Glutamatergic neuron (in vitro differentiated cells): Measurements from ENCODE around the gene TMEM184C. TPM values are rescaled to one million over a fixed set of nuclear protein-coding genes. Genes with fewer than 3 reads are reported as not detected.
A peak's percentile ranks its signal among the peaks of the same experiment; 100 is the strongest.

Experiments
- DNase-seq: peaks from one replicate; pipeline ENCODE4 v3.0.0; 2022
- H3K27ac Mint-ChIP-seq: one replicate; pipeline ENCODE4 v1.8.0; 2020; ENCODE audit warnings: mild to moderate bottlenecking, mixed read lengths, inconsistent platforms; ENCODE audit not compliant: unreplicated experiment
- H3K27me3 Mint-ChIP-seq: one replicate; pipeline ENCODE4 v1.8.0; 2020; ENCODE audit warnings: mild to moderate bottlenecking, moderate library complexity, mixed read lengths, inconsistent platforms; ENCODE audit not compliant: unreplicated experiment
- H3K36me3 Mint-ChIP-seq: one replicate; pipeline ENCODE4 v1.8.0; 2020; ENCODE audit warnings: mild to moderate bottlenecking, mixed read lengths, inconsistent platforms; ENCODE audit not compliant: unreplicated experiment
- H3K4me1 Mint-ChIP-seq: one replicate; pipeline ENCODE4 v1.8.0; 2020; ENCODE audit warnings: mild to moderate bottlenecking, low read depth, mixed read lengths, inconsistent platforms; ENCODE audit not compliant: unreplicated experiment
- H3K4me3 Mint-ChIP-seq: one replicate; pipeline ENCODE4 v1.8.0; 2020; ENCODE audit warnings: mild to moderate bottlenecking, mixed read lengths, inconsistent platforms; ENCODE audit not compliant: unreplicated experiment
- H3K9me3 Mint-ChIP-seq: one replicate; pipeline ENCODE4 v1.8.0; 2020; ENCODE audit warnings: mild to moderate bottlenecking, moderate library complexity, mixed read lengths, inconsistent platforms; ENCODE audit not compliant: unreplicated experiment
- CTCF ChIP-seq: fragments of 200-600 bp; sonication (generic); IDR thresholded peaks from one replicate; pipeline ENCODE4 v1.5.0; 2021; ENCODE audit not compliant: partially characterized antibody, unreplicated experiment
- long read RNA-seq: library from polyadenylated mRNA; unstranded; transcript quantifications from one replicate; pipeline ENCODE4 v2.0.0, GENCODE V29; 2020; ENCODE audit not compliant: unreplicated experiment
- total RNA-seq: library from RNA; stranded (reverse); fragmentation: NEBNext Ultra II Directional; extraction: Animal tissue kit (Norgen Biotek cat#: 25700); gene quantifications from one replicate; pipeline ENCODE4 v1.2.1, GENCODE V29; 2021; ENCODE audit not compliant: unreplicated experiment

TMEM184C gene
- total RNA-seq = 31.6 TPM
- long read RNA-seq, full-length matches to known transcripts = 2 of 3 reads
- long read RNA-seq, partial matches to known transcripts = 1 of 3 reads
- long read RNA-seq, other reads (novel, unspliced or antisense) = 0 of 3 reads

GRCh38 chr4:147617173-147617840 is at the start of gene TMEM184C:
TMEM184C (plus strand) TSS chr4:147617397; CDS start chr4:147617957, 560 bp downstream.
- Mint-ChIP-seq H3K27ac (peak within 1 kb of the TSS; percentile 88), H3K9me3 (peaks cover 2% of the 10 kb centered on the region), H3K27me3 (peaks cover 4% of the 10 kb centered on the region), H3K4me3 (peak within 1 kb of the TSS; percentile 95), H3K36me3 (no peaks in the 10 kb centered on the region), H3K4me1 (peaks cover 11% of the 10 kb centered on the region)
- DNase-seq = peak; percentile 99
- TF ChIP-seq CTCF = no peak

- Mint-ChIP-seq H3K27me3 (no peaks in the 10 kb centered on the region), H3K9me3 (no peaks in the 10 kb centered on the region), H3K36me3 (no peaks in the 10 kb centered on the region), H3K4me3 (no peak overlapping the region), H3K4me1 (no peaks in the 10 kb centered on the region), H3K27ac (no peak overlapping the region)
- TF ChIP-seq CTCF = no peak
- no peak for DNase-seq
Measured at GRCh38 chr4:147570616-147571015, 46.6 kb upstream of the TMEM184C start.

GRCh38 chr4:147571036-147571770 is 46.0 kb upstream of the TMEM184C start:
- Mint-ChIP-seq H3K4me1 (no peaks in the 10 kb centered on the region), H3K27me3 (no peaks in the 10 kb centered on the region), H3K4me3 (no peak overlapping the region), H3K36me3 (no peaks in the 10 kb centered on the region), H3K9me3 (no peaks in the 10 kb centered on the region), H3K27ac (no peak overlapping the region)
- no peak for DNase-seq
- TF ChIP-seq CTCF = no peak

GRCh38 chr4:147576084-147576483 is 41.1 kb upstream of the TMEM184C start:
- H3K4me1 Mint-ChIP-seq = no peaks in the 10 kb centered on the region
- no peak for TF ChIP-seq CTCF
- H3K4me3 Mint-ChIP-seq = no peak overlapping the region
- no peaks in the 10 kb centered on the region for H3K9me3 Mint-ChIP-seq
- no peak for DNase-seq
- H3K27ac Mint-ChIP-seq = no peak overlapping the region
- peaks cover 3% of the 10 kb centered on the region for H3K27me3 Mint-ChIP-seq
- no peaks in the 10 kb centered on the region for H3K36me3 Mint-ChIP-seq

- Mint-ChIP-seq H3K9me3 (no peaks in the 10 kb centered on the region), H3K27ac (no peak overlapping the region), H3K4me3 (no peak overlapping the region), H3K36me3 (no peaks in the 10 kb centered on the region), H3K4me1 (no peaks in the 10 kb centered on the region), H3K27me3 (peaks cover 3% of the 10 kb centered on the region)
- no peak for DNase-seq
- TF ChIP-seq CTCF = no peak
Measured at GRCh38 chr4:147578051-147578476, 39.1 kb upstream of the TMEM184C start.
